LNCaP clone FGC (cell line): ENCODE measurements around the gene DDRGK1.

Source experiments
- DNase-seq: peaks from one replicate; pipeline ENCODE4 v3.0.0-alpha.2; 2011; ENCODE audit warnings: low read depth
- H3K4me3 ChIP-seq: 2 replicates; pipeline ENCODE4 v1.5.1; 2011; ENCODE audit warnings: mild to moderate bottlenecking, low read depth, low read length, control low read depth
- TF ChIP-seq, protein P1 (sequence below): IDR thresholded peaks from 2 replicates; pipeline ENCODE4 v1.5.1; 2012; ENCODE audit warnings: mild to moderate bottlenecking; ENCODE audit not compliant: control insufficient read depth, insufficient read depth; ENCODE audit errors: extremely low read depth

The DDRGK1 gene

GRCh38 chr20:3166913-3167342 lies 37.6 kb downstream of the DDRGK1 start:
- H3K4me3 ChIP-seq = no peak overlapping the region
- no peak for DNase-seq
- TF ChIP-seq, protein P1, sequence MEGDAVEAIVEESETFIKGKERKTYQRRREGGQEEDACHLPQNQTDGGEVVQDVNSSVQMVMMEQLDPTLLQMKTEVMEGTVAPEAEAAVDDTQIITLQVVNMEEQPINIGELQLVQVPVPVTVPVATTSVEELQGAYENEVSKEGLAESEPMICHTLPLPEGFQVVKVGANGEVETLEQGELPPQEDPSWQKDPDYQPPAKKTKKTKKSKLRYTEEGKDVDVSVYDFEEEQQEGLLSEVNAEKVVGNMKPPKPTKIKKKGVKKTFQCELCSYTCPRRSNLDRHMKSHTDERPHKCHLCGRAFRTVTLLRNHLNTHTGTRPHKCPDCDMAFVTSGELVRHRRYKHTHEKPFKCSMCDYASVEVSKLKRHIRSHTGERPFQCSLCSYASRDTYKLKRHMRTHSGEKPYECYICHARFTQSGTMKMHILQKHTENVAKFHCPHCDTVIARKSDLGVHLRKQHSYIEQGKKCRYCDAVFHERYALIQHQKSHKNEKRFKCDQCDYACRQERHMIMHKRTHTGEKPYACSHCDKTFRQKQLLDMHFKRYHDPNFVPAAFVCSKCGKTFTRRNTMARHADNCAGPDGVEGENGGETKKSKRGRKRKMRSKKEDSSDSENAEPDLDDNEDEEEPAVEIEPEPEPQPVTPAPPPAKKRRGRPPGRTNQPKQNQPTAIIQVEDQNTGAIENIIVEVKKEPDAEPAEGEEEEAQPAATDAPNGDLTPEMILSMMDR = no peak

- TF ChIP-seq, protein P1 = no peak
- DNase-seq = no peak
Observed at GRCh38 chr20:3166338-3166912, 38.1 kb downstream of the DDRGK1 start.

GRCh38 chr20:3165473-3166337 lies 38.8 kb downstream of the DDRGK1 start:
- H3K4me3 ChIP-seq = no peak overlapping the region
- TF ChIP-seq, protein P1 = no peak
- DNase-seq = no peak

More at GRCh38 chr20:3166338-3166912, 38.1 kb downstream of the DDRGK1 start:
- H3K4me3 ChIP-seq = no peak overlapping the region

GRCh38 chr20:3164763-3165410 lies 39.6 kb downstream of the DDRGK1 start:
- no peak overlapping the region for H3K4me3 ChIP-seq
- DNase-seq = no peak
- TF ChIP-seq, protein P1 = no peak

GRCh38 chr20:3164043-3164762 lies 40.3 kb downstream of the DDRGK1 start:
- no peak for DNase-seq
- H3K4me3 ChIP-seq = no peak overlapping the region
- TF ChIP-seq, protein P1 = no peak

DNA sequence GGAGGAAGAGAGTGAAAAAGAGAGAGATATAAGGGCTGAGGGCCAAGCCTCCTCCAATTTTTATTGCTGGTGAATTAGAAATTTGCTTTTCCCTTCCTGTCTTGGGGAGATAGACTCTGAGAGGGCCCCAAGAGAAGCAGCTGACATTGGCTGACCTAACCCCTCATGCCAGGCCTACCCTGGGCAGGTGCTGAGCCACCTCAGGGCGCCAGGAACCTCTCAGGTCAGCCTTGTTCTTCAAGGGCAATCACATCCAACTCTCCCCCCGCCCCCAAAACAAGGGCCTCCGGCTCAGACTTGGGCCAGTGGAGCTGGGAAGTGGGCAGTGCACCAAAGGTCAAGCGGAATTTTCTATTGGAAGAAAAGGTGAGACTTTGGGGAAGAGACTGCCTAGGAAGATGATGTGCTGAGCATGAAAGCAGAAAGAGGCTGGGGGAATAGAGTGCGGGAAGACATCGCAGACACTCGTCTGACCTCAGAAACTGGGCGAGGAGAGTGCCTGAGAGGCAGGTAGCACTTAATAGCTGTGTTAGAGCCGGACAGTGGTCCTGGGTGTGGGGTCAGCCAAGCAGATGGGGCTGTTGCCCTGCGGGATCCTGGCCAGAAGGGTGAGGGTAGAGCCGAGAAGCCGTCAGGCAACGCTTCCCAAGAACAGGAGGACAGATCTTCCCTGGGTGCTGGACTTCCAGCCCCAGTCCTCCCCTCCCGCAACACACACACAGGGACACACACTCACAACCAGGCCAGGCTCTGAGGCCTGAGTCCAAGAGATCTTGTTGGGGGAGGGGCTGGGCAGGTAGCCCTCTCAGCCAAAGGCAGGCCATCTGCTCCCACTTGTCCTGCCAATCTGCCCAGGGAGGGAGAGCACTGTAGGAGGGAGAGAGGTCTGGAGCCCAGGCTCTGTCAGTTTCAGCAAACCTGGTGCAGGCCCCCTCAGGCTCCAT lies 41.1 kb downstream of the DDRGK1 start:
- H3K4me3 ChIP-seq = no peak overlapping the region
- no peak for DNase-seq
- TF ChIP-seq, protein P1 = no peak
